CD4-positive, alpha-beta T cell (primary cell): ENCODE data around the gene LAG3. TPM values are rescaled to one million over a fixed set of nuclear protein-coding genes. Genes with fewer than 3 reads are reported as not detected.

ENCODE experiments used
- ATAC-seq: fragments of 200-7000 bp; cut with Tn5 transposase; one replicate; pipeline ENCODE4 v1.10.0; 2022; ENCODE audit warnings: mild to moderate bottlenecking; ENCODE audit not compliant: poor library complexity
- CTCF ChIA-PET: fragments of 350-600 bp; sonication (Branson Sonifier 250); formaldehyde crosslinking; loops from one replicate; lab custom pipeline; 2021; ENCODE audit warnings: antibody characterized with exemption, inconsistent platforms; lab: Charles Lee
- POLR2A ChIA-PET: fragments of 350-600 bp; sonication (Branson Sonifier 250); formaldehyde crosslinking; loops from one replicate; lab custom pipeline; 2021; ENCODE audit warnings: antibody characterized with exemption, inconsistent platforms; lab: Charles Lee
- DNase-seq, 14 experiments: peaks; one replicate each; pipeline ENCODE4 v3.0.0-alpha.2; 2013 to 2020; ENCODE audit warnings: mixed read lengths in 2 of 14
- H3K27ac ChIP-seq, 2 donors: one replicate each; pipeline versions ENCODE4 v1.5.1 to v1.7.0; 2013; ENCODE audit warnings: low read length in 2 of 2, low read depth in 1 of 2, mild to moderate bottlenecking in 1 of 2
- H3K27me3 ChIP-seq, 2 experiments: 1 replicate in 1 of 2; 2 replicates in 1 of 2; pipeline versions ENCODE4 v1.6.1 to v1.7.0; 2013; ENCODE audit warnings: low read length in 2 of 2, control low read depth in 1 of 2, mild to moderate bottlenecking in 1 of 2, moderate library complexity in 1 of 2; ENCODE audit not compliant: insufficient read depth in 2 of 2, control insufficient read depth in 1 of 2
- H3K36me3 ChIP-seq: one replicate; pipeline ENCODE4 v1.6.1; 2013; ENCODE audit warnings: low read length, control low read depth; ENCODE audit not compliant: insufficient read depth
- H3K4me1 ChIP-seq: one replicate; pipeline ENCODE4 v1.6.1; 2013; ENCODE audit warnings: low read length, control low read depth; ENCODE audit not compliant: insufficient read depth
- H3K4me3 ChIP-seq: one replicate; pipeline ENCODE4 v1.5.1; 2013; ENCODE audit warnings: mild to moderate bottlenecking, low read length, moderate library complexity
- H3K9me3 ChIP-seq, 2 experiments: 1 replicate in 1 of 2; 2 replicates in 1 of 2; pipeline versions ENCODE4 v1.6.1 to v1.7.0; 2013; ENCODE audit warnings: low read length in 2 of 2, mild to moderate bottlenecking in 2 of 2, control low read depth in 1 of 2, moderate library complexity in 1 of 2; ENCODE audit not compliant: control insufficient read depth in 1 of 2, insufficient read depth in 1 of 2
- H3K27ac Mint-ChIP-seq: one replicate; pipeline ENCODE4 v1.8.0; 2020; ENCODE audit warnings: mixed read lengths
- H3K27me3 Mint-ChIP-seq: one replicate; pipeline ENCODE4 v1.8.0; 2021; ENCODE audit warnings: mixed read lengths
- H3K36me3 Mint-ChIP-seq: one replicate; pipeline ENCODE4 v1.8.0; 2021; ENCODE audit warnings: low read depth, mixed read lengths
- H3K4me1 Mint-ChIP-seq: one replicate; pipeline ENCODE4 v1.8.0; 2021; ENCODE audit warnings: low read depth, mixed read lengths
- H3K4me3 Mint-ChIP-seq: one replicate; pipeline ENCODE4 v1.8.0; 2020; ENCODE audit warnings: mild to moderate bottlenecking, mixed read lengths
- H3K9me3 Mint-ChIP-seq: one replicate; pipeline ENCODE4 v1.8.0; 2020; ENCODE audit warnings: mixed read lengths
- CTCF ChIP-seq: fragments of 200-600 bp; IDR thresholded peaks from one replicate; pipeline ENCODE4 v1.8.0; 2022; ENCODE audit warnings: antibody characterized with exemption, mild to moderate bottlenecking
- intact Hi-C, 2 experiments: fragments of 100-400 bp; cut with DNase I in 1 of 2; cut with micrococcal nuclease in 1 of 2; formaldehyde crosslinking; loops; one replicate each; pipeline versions ENCODE4 v1.15.1 to v1.9.0; 2023 to 2025; cut with DNase I, micrococcal nuclease
- total RNA-seq, 174 experiments: library from RNA in 2 of 174; stranded (reverse) in 2 of 174; gene quantifications; one replicate each; pipeline ENCODE4 v1.2.3 and lab custom pipeline; 2021 to 2026

Gene LAG3
- total RNA-seq, 2 experiments from 2014 or later = 0.82 to 1.4 TPM

- DNase-seq (peak in 1 of 14 experiments; percentile 5), ATAC-seq (peak; percentile 21)
- POLR2A ChIA-PET = interaction anchor here (0.6 to 3.3 kb wide), 38 partner anchors 11 to 389 kb away, joined by 3 to 164 read pairs (median 7); partner anchors contain the start of genes C12orf57, CD4, CDCA3 and ENO2
- Histone ChIP-seq H3K36me3 (peaks cover 21% of the 10 kb centered on the region), H3K9me3 (no peaks in the 10 kb centered on the region), H3K4me1 (peaks cover 18% of the 10 kb centered on the region), H3K27ac (peak overlapping the region; percentile 68 to 88), H3K4me3 (peak overlapping the region; percentile 59), H3K27me3 (no peaks in the 10 kb centered on the region)
- CTCF ChIA-PET = interaction anchor here (0.8 to 2.4 kb wide), 8 partner anchors 28 to 213 kb away, joined by 3 to 15 read pairs (median 5); partner anchors contain the start of genes MLF2, USP5 and ZNF384
- H3K27me3 Mint-ChIP-seq = no peaks in the 10 kb centered on the region
- H3K4me3 Mint-ChIP-seq = peak overlapping the region; percentile 87
- intact Hi-C loops = loop anchor here (1.0 to 2.0 kb wide), 5 partner anchors 12 to 62 kb away; partner anchors contain the start of genes ING4 (in 2 of the 2), MLF2 (in 1 of the 2) and ZNF384 (in 1 of the 2)
- H3K9me3 Mint-ChIP-seq = no peaks in the 10 kb centered on the region
- no peak for TF ChIP-seq CTCF
- peak overlapping the region; percentile 83 for H3K27ac Mint-ChIP-seq
- peaks cover 39% of the 10 kb centered on the region for H3K36me3 Mint-ChIP-seq
- H3K4me1 Mint-ChIP-seq = peaks cover 28% of the 10 kb centered on the region
Measured at GRCh38 chr12:6724409-6724797, 47.9 kb upstream of the LAG3 start.

GRCh38 chr12:6725350-6725749 is 47.0 kb upstream of the LAG3 start:
- Mint-ChIP-seq H3K9me3 (no peaks in the 10 kb centered on the region), H3K27me3 (no peaks in the 10 kb centered on the region), H3K4me3 (peak overlapping the region; percentile 8), H3K4me1 (peaks cover 28% of the 10 kb centered on the region), H3K27ac (no peak overlapping the region), H3K36me3 (peaks cover 48% of the 10 kb centered on the region)
- Histone ChIP-seq H3K4me1 (peaks cover 18% of the 10 kb centered on the region), H3K27me3 (no peaks in the 10 kb centered on the region), H3K36me3 (peaks cover 30% of the 10 kb centered on the region), H3K9me3 (no peaks in the 10 kb centered on the region), H3K27ac (no peak overlapping the region), H3K4me3 (no peak overlapping the region)
- POLR2A ChIA-PET = interaction anchor here (0.6 to 3.3 kb wide), 6 partner anchors 10 to 212 kb away, joined by 3 to 164 read pairs (median 12); partner anchors contain the start of gene ZNF384
- CTCF ChIA-PET = interaction anchor here (2.4 kb wide), 1 partner anchor 27 kb away, joined by 10 read pairs; the partner anchor contains the start of gene MLF2
- DNase-seq = no peak
- no peak for TF ChIP-seq CTCF
- intact Hi-C loops = loop anchor here (2.0 kb wide), 2 partner anchors 27 to 63 kb away; partner anchors contain the start of genes ING4 (in 1 of the 2) and MLF2 (in 1 of the 2)
- ATAC-seq = no peak

- Mint-ChIP-seq H3K36me3 (peaks cover 69% of the 10 kb centered on the region), H3K4me3 (no peak overlapping the region), H3K9me3 (no peaks in the 10 kb centered on the region), H3K4me1 (peaks cover 19% of the 10 kb centered on the region), H3K27me3 (no peaks in the 10 kb centered on the region), H3K27ac (no peak overlapping the region)
- Histone ChIP-seq H3K4me3 (no peak overlapping the region), H3K4me1 (peaks cover 11% of the 10 kb centered on the region), H3K9me3 (no peaks in the 10 kb centered on the region), H3K36me3 (peaks cover 50% of the 10 kb centered on the region), H3K27ac (no peak overlapping the region), H3K27me3 (no peaks in the 10 kb centered on the region)
- intact Hi-C loops = no loop called here
- TF ChIP-seq CTCF = no peak
- ATAC-seq = no peak
- ChIA-PET CTCF (no interaction called here), POLR2A (no interaction called here)
- DNase-seq = no peak
Measured at GRCh38 chr12:6729186-6729585, 43.1 kb upstream of the LAG3 start.
